Tibial nerve (tissue), 4 donors: ENCODE data around the gene AGXT2. TPM values are rescaled to one million over a fixed set of nuclear protein-coding genes. Genes with fewer than 3 reads are reported as not detected.

Source experiments
- DNase-seq, 2 donors: peaks; one replicate each; pipeline ENCODE4 v3.0.0-alpha.2; 2019; ENCODE audit warnings: low spot score in 2 of 2
- H3K27ac ChIP-seq, 4 donors: fragments of 200-600 bp; sonication (generic) in 3 of 4; one replicate each; pipeline ENCODE4 v1.5.1; 2017 to 2019; ENCODE audit warnings: mild to moderate bottlenecking in 1 of 4
- H3K27me3 ChIP-seq, 2 donors: fragments of 200-600 bp; sonication (generic) in 1 of 2; one replicate each; pipeline versions ENCODE4 v1.5.1 to v1.6.0; 2017 to 2019
- H3K36me3 ChIP-seq, 3 donors: fragments of 200-600 bp; sonication (generic); one replicate each; pipeline ENCODE4 v1.5.1; 2018 to 2019
- H3K4me1 ChIP-seq, 4 donors: fragments of 200-600 bp; sonication (generic) in 3 of 4; one replicate each; pipeline ENCODE4 v1.5.1; 2017 to 2019
- H3K4me3 ChIP-seq, 4 donors: fragments of 200-600 bp; sonication (generic) in 3 of 4; one replicate each; pipeline ENCODE4 v1.5.1; 2017 to 2019; ENCODE audit warnings: mild to moderate bottlenecking in 1 of 4, moderate library complexity in 1 of 4
- H3K9me3 ChIP-seq, 4 donors: fragments of 200-600 bp; sonication (generic) in 3 of 4; one replicate each; pipeline ENCODE4 v1.5.1; 2017 to 2019
- CTCF ChIP-seq, 5 experiments: fragments of 200-600 bp in 3 of 5; fragments of 450-650 bp in 2 of 5; sonication (generic) in 3 of 5; IDR thresholded peaks; one replicate each; pipeline ENCODE4 v1.5.1; 2016 to 2019; ENCODE audit warnings: antibody characterized with exemption in 5 of 5, mild to moderate bottlenecking in 3 of 5, moderate library complexity in 2 of 5
- EP300 ChIP-seq, 2 donors: sonication (generic); formaldehyde crosslinking; IDR thresholded peaks; one replicate each; pipeline ENCODE4 v1.6.1; 2017; ENCODE audit warnings: antibody characterized with exemption in 2 of 2, mild to moderate bottlenecking in 1 of 2
- POLR2A ChIP-seq, 2 donors: fragments of 450-650 bp; IDR thresholded peaks; one replicate each; pipeline ENCODE4 v1.6.1; 2017; ENCODE audit warnings: antibody characterized with exemption in 2 of 2, mild to moderate bottlenecking in 2 of 2, moderate library complexity in 2 of 2
- WGBS, 2 donors: methylation state at CpG; one replicate each; pipeline ENCODE4 v1.1.5; 2018; 5-methylcytosine and 5-hydroxymethylcytosine counted together
- total RNA-seq, 4 donors: library from RNA; depleted of rRNA; stranded (reverse); fragments of >200 nt; gene quantifications; one replicate each; pipeline ENCODE4 v1.1.0, GENCODE V29; 2016

AGXT2 gene
- total RNA-seq, 4 donors from 2014 or later, result not detected

- 78 to 85% methylated on average over 2 of the region's 2 CpGs for WGBS, 2 donors
- Histone ChIP-seq H3K27me3 (no peaks in the 10 kb centered on the region), H3K9me3 (no peaks in the 10 kb centered on the region), H3K4me3 (no peak overlapping the region), H3K36me3 (no peaks in the 10 kb centered on the region), H3K27ac (no peak overlapping the region), H3K4me1 (peaks cover 0 to 10% (median 0%) of the 10 kb centered on the region in 4 donors)
- TF ChIP-seq POLR2A (IDR thresholded peaks at IDR 0.05), result no peak
- TF ChIP-seq CTCF (IDR thresholded peaks at IDR 0.05), result no peak
- no peak for TF ChIP-seq EP300 (IDR thresholded peaks at IDR 0.05)
- no peak for DNase-seq
Measured at GRCh38 chr5:35092703-35093102, 45.0 kb upstream of the AGXT2 start.

GRCh38 chr5:35091704-35092103 lies 44.0 kb upstream of the AGXT2 start:
- no peak for TF ChIP-seq CTCF (IDR thresholded peaks at IDR 0.05)
- no peak for TF ChIP-seq POLR2A (IDR thresholded peaks at IDR 0.05)
- Histone ChIP-seq H3K4me1 (peaks cover 0 to 10% (median 0%) of the 10 kb centered on the region in 4 donors), H3K27ac (no peak overlapping the region), H3K27me3 (no peaks in the 10 kb centered on the region), H3K4me3 (no peak overlapping the region), H3K9me3 (no peaks in the 10 kb centered on the region), H3K36me3 (no peaks in the 10 kb centered on the region)
- DNase-seq, result no peak
- 84 to 89% methylated on average over 5 of the region's 5 CpGs for WGBS, 2 donors

DNA sequence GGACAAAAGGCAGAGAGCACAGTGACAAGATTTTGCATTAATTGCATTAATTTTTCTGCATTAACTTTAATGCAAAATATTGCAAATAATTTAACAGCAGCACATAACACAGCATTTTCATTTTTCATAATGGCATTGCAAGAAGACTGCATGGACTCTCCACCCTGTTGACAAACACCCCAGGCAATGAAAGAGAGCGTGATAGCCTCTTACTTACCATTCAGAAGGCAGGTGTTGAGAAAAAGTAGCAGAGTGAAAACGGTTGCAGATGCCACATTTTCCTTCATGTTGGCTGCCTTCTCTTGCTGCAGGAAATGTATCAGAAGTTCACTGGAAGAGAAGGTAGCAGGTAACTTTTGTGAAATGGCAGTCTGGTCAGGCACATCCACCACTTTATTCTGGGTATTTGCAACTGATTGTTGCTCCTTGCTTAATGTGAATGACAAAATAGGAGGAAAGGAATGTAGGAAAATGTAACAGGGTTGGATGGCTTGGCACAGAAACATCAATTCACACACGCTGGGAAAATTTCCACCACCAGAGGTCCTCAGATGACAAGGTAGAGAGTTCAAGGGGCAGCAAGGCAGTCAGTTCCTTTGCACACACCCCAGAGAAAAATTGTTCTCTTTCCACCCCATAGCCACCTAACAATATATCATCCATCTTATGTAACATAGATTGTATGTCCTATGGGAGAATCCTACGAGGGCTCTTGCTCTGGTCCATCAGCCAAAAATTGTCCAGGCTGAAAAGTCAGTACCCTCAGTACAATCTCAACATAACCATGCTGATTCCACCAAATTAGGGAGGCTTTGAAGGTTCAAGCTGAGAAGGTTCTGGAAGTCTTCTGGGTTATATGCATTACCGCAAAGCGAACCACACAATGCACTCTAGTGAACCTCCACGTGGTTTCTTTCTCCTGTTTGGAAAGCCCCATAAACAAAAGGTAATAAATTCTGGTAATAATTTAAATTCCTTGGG lies 41.9 kb upstream of the AGXT2 start:
- Histone ChIP-seq H3K4me3 (no peak overlapping the region), H3K4me1 (peaks cover 0 to 7% (median 0%) of the 10 kb centered on the region in 4 donors), H3K27ac (no peak overlapping the region), H3K27me3 (no peaks in the 10 kb centered on the region), H3K9me3 (no peaks in the 10 kb centered on the region), H3K36me3 (no peaks in the 10 kb centered on the region)
- 65 to 67% methylated on average over 7 of the region's 7 CpGs for WGBS, 2 donors
- TF ChIP-seq CTCF (IDR thresholded peaks at IDR 0.05) (peak; percentile 40 to 76 (median 63)), EP300 (IDR thresholded peaks at IDR 0.05) (peak in 1 of 2 donors; percentile 17), POLR2A (IDR thresholded peaks at IDR 0.05) (no peak)
- peak; percentile 53 to 91 for DNase-seq

DNA sequence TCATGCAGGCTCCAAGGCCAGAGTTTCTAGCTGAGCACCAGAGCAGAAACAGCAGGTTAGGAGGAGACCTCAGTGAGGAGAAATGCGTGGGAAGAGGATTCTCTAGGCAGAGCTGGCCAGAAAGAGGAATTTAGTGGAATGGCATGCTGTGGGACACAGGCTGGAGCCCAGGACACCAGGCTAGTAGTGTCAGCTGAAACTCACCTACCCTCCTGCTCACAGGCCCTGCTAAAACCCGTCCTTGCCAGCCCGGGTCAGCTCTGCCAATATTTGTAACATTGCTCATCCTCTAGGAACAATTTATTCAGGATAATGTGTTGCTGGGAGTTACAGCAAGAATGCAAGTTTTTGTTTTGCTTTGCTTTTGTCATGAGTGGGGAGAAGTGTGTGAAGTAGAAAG lies 40.2 kb upstream of the AGXT2 start:
- Histone ChIP-seq H3K4me3 (no peak overlapping the region), H3K27me3 (no peaks in the 10 kb centered on the region), H3K27ac (no peak overlapping the region), H3K36me3 (no peaks in the 10 kb centered on the region), H3K4me1 (peaks cover 0 to 7% (median 0%) of the 10 kb centered on the region in 4 donors), H3K9me3 (no peaks in the 10 kb centered on the region)
- 57 to 62% methylated on average over 3 of the region's 3 CpGs for WGBS, 2 donors
- TF ChIP-seq EP300 (IDR thresholded peaks at IDR 0.05) (no peak), CTCF (IDR thresholded peaks at IDR 0.05) (no peak), POLR2A (IDR thresholded peaks at IDR 0.05) (no peak)
- no peak for DNase-seq

GRCh38 chr5:35083150-35083549 lies 35.4 kb upstream of the AGXT2 start:
- no peak overlapping the region for H3K4me3 ChIP-seq
- H3K9me3 ChIP-seq, result peaks cover 0 to 2% (median 0%) of the 10 kb centered on the region in 4 donors
- no peak overlapping the region for H3K27ac ChIP-seq
- peaks cover 0 to under 1% (median 0%) of the 10 kb centered on the region in 4 donors for H3K4me1 ChIP-seq
- 86 to 91% methylated on average over 3 of the region's 3 CpGs for WGBS, 2 donors
- H3K36me3 ChIP-seq, result no peaks in the 10 kb centered on the region
- no peak for DNase-seq
- H3K27me3 ChIP-seq, result no peaks in the 10 kb centered on the region
- no peak for TF ChIP-seq POLR2A (IDR thresholded peaks at IDR 0.05)
- no peak for TF ChIP-seq EP300 (IDR thresholded peaks at IDR 0.05)
- TF ChIP-seq CTCF (IDR thresholded peaks at IDR 0.05), result no peak
